ENCODE measurements around the gene CLHC1.

DNA sequence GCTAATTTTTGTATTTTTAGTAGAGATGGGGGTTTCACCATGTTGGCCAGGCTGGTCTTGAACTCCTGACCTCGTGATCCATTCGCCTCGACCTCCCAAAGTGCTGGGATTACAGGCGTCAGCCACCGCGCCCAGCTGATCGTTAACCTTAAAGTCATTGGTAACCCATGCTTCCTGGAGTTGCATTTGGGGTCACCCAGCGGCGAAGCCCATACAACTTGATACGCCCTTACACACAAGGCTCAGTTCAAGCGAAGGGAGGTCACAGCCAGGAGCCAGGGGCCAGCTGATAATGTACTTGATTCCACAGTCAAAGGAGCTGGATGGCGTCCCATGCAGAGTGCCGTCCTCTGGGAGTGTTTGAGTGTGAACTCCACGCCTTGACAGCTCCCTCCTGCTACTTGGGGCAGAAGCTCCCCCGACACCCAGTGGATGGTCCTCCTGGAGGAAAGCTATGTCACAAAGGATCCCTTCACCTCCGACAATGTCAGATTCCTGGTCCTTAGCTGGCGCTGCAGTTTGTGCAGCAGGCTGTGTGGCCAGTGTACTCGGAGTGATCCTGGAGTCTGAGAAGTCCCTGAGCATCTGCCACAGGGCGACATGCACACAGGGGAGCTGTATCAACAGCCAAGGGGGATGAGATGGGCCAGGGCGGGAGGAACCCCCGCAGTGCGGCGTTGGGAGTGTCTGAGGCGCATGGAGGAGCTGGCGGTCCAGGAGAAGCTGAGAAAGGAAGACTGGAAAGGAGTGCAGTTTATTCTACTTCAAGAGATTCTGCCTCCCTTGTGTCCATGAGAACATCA is 7.9 kb downstream of the CLHC1 start:
- TF ChIP-seq, protein P1, sequence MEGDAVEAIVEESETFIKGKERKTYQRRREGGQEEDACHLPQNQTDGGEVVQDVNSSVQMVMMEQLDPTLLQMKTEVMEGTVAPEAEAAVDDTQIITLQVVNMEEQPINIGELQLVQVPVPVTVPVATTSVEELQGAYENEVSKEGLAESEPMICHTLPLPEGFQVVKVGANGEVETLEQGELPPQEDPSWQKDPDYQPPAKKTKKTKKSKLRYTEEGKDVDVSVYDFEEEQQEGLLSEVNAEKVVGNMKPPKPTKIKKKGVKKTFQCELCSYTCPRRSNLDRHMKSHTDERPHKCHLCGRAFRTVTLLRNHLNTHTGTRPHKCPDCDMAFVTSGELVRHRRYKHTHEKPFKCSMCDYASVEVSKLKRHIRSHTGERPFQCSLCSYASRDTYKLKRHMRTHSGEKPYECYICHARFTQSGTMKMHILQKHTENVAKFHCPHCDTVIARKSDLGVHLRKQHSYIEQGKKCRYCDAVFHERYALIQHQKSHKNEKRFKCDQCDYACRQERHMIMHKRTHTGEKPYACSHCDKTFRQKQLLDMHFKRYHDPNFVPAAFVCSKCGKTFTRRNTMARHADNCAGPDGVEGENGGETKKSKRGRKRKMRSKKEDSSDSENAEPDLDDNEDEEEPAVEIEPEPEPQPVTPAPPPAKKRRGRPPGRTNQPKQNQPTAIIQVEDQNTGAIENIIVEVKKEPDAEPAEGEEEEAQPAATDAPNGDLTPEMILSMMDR (conservative IDR thresholded peaks at IDR 0.05; ENCODE audit: low read length) = no peak
- no peak for TF ChIP-seq EZH2phosphoT487 (IDR thresholded peaks at IDR 0.05; ENCODE audit: borderline replicate concordance, low read depth, low read length)

Measured in OCI-LY7 (cell line).